RKO (cell line): ENCODE results near the gene CEP19.

Experiments
- DNase-seq: peaks from one replicate; pipeline ENCODE4 v3.0.0-alpha.2; 2016; ENCODE audit warnings: low spot score

Gene CEP19

DNA sequence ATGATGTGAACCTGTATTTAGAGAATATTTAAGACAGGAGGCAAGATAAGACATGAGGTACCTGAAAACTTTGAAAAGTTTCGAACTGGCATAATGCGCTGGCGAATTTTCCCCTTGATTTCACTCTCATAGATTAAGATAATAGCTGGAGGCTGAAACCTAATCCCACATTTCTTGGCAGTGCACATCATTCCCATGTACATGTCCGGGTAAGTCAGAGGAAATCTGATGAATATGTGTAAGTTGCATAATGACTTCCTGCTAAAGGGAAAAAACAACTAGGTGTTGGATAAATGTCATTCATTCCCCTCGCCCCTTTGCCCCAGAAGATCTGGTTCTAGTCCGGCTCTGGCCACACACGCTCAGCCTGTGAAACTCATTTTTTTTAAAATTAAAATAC lies 3.6 kb downstream of the CEP19 start:
- no peak for DNase-seq

DNA sequence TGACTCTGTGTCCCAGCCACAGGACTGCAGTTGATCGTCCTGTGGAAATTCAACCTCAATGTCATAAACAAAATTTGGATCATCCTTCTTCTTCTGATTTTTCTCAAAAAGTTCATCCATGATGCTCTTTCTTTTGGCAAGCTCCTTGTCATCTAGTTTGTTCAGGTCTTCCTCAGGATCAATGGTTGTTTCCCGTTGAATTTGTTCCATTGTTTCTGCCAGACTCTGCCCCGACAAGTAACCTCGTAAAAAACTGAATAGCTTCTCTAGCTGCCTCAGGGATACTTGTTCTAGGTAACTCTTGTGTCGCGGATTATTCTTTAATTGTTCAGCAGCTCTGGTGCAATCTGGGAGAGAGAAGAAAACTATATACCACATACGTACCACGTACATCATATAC lies 4.5 kb downstream of the CEP19 start:
- no peak for DNase-seq

DNA sequence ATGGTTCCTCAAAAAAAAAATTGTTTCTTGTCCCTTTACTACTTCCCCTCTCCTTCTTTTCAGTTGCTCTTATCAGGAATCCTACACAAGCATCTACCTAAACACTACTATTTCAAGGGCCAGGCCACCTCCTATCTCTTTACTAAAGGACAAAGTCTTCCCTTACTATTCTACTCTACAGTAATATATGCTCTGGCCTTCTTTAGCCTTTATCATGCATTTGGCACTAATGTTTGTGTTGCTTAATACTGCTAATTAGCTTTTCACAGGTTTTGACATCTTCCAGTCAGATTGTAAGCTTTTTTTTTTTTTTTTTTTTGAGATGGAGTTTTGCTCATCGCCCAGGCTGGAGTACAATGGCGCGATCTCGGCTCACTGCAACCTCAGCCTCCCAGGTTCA lies 5.3 kb downstream of the CEP19 start:
- DNase-seq: no peak

DNA sequence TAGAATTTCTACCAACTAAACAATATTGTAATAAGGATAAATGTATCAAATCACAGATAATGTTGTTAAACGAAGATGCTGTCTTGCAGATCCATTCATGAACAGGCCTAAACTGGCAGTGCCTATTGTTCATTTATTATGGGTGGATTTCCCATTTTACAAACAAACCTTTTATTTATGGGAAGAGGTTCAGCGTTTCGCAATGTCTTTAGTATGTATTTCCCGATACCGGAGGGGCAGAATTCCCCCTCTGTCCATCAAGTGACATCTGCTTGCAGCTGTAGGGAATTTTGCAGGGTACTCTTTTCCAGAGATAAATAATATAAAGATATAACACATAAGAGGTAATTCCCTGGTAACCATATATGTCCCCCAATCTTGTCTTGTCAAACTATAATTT lies 5.7 kb downstream of the CEP19 start:
- DNase-seq: no peak

DNA sequence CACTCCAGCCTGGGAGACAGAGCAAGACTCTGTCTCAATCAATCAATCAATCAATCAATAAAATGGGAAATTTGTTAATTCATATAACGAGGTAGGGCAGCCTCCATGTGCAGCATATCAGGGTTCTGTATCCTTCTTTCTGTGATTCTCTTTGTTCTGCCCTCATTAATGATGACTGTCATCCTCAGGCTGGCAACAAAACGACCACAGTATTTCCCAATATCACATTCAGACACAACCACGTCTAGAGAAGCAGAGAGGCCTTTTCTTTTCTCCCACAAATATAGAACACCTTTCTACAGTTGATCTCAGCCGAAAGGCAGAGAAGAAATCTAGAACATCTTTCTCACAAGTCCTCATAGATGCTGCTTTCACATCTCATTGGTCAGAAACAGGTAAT lies 11.2 kb downstream of the CEP19 start:
- no peak for DNase-seq

DNA sequence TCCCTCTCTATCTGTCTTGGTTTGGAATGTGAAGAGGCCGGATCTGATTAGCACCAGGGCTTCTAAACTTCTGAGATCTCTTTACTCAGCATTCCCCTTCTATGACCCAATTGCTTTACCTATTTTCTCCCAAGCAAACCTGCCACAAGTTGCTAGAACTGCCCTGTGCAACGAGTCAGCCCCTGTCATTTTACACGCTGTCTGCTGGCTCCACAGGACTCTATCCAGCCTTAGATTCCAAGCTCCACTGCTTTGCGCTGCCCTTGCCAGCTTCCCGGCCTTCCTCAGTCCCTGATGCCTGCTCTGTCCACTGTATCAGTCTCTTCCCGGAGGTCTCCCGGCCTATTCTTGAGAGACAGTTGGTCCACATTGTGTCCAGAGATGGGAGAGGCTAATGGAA lies 12.3 kb downstream of the CEP19 start:
- no peak for DNase-seq

DNA sequence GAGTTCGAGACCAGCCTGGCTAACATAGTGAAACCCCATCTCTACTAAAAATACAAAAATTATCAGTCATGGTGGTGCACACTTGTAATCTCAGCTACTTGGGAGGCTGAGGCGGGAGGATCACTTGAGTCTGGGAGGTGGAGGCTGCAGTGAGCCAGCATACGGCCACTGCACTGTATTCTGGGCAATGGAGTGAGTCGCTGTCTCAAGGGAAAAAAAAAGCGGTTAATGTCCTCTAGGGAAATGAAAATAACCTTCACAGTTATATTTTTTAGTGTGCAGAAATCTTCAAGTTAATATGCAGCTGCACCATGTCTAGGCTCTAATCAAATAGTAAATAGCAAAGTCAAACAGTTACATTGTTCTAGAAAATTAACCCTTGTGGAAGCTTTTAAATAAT lies 14.8 kb downstream of the CEP19 start:
- DNase-seq: no peak

DNA sequence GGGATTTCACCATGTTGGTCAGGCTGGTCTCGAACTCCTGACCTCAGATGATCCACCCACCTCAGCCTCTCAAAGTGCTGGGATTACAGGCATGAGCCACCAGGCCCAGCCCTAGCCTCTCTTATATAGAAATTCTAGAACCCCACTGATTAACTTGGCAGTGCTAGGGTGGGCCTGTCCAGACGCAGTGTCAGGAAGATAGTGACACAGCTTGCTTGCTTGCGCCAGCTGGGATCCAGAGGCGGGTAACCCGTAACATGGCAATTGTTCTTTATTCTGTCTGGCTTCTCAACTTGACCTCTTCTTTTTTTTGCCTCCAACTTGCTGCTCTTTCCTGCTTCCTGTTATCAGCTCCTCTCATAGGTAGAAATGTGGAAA lies 16.2 kb downstream of the CEP19 start:
- no peak for DNase-seq

DNA sequence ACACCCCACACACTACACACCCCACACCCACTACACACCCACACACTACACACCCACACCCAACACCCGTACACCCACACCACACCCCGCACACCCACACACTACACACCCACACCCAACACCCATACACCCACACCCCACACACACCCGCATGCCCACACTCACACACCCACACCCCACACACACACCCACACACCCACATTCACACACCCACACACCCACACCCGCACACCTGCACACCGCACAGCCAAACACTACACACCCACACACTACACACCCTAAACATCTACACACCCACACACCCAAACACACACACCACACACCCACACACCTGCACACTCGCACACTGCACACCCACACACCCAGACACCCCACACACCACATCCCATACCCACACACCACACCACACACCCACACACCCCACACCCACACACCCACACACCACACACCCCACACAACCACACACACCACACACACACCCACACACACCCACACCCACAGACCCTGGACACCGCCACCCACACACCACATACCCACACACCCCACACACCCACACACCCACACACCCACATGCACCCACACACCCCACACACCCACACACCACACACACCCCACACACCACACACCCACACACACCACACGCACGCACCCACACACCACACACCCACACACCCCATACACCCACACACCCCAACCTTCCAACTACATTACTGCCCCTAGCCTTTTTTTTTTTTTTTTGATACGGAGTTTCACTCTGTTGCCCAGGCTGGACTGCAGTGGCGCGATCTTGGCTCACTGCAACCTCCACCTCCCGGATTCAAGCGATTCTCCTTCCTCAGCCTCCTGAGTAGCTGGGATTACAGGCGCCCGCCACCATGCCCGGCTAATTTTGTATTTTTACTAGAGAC lies 16.9 kb downstream of the CEP19 start:
- no peak for DNase-seq

DNA sequence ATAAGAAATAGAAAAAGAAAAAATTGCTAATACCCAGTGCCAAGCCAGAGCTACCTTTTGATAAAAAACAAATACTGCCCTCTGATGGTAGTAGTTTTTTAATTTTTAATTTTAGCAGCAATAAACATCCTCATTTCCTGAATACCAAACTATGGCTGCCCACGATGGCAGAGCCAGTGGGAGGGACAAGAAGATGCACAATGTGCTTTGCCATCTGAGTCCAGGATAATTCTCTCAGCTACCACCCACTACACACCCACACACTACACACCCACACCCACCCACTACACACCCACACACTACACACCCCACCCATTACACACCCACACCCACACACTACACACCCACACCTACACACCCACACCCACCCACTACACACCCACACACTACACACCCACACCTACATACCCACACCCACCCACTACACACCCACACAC lies 17.8 kb downstream of the CEP19 start:
- peak; percentile 29 for DNase-seq

DNA sequence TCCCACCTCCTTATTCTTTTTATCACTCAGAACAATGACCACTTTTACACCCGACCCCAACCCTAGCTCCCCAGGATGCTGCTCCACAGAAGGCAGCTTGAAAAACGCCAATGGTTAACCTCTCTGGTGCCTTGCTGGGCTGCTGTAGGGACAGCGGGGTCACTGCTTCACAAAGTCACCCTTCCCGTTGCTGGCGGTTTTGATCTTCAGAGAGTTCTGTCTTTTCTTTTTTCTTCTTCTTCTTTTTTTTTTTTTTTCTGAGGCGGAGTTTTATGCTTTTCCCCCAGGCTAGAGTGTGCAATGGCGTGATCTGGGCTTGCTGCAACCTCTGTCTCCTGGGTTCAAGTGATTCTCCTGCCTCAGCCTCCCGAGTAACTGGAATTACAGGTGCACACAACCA lies 20.7 kb downstream of the CEP19 start:
- DNase-seq: no peak

DNA sequence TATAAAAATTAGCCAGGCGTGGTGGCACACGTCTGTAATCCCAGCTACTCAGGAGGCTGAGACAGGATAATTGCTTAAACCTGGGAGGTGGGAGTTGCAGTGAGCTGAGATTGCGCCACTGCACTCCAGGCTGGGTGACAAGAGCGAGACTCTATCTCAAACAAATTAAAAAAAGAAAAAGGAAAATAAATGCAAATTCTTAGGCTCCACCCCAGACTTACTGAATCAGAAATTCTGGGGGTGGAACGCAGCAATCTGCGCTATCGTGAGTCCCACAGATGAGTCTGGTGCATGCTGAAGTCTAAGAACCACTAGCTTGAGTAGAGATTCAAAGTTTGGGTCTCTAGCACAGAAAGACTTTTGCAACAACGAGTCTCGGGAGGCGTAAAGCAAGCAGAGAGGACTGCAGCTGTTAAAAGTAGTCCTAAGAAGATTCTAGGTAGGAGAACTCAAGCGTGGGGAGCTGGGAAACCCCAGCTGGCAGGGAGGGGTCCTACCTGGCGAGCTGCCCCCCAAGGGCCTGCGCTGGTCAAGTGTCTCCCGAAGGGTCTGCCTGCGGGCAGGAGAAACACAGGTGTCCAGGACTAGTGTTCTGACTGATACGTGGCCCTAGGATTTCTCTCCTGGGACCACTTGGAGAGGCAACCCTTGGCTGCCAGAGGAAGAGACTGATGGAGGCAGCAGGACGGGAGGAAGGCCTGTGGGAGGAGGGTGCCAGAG lies 21.9 kb downstream of the CEP19 start:
- no peak for DNase-seq

DNA sequence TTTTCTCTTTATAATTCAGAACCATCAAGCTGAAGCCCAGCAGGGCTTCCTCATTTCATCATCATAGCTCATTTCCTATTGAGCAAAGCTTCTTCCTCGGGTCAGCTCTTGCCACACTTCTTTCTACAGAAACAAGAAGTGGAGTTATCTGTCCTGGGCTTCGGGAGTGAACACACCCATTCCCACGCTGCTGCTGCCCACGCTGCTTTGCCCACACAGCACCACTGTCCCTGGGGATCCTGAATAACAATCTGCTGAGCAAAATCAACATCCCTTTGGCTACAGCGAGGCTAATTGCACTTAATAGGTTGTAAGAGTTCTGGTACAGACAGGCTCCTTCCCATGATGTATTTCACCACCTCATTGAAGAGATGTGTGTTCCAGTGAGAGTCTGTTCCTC lies 23.7 kb downstream of the CEP19 start:
- DNase-seq: no peak

DNA sequence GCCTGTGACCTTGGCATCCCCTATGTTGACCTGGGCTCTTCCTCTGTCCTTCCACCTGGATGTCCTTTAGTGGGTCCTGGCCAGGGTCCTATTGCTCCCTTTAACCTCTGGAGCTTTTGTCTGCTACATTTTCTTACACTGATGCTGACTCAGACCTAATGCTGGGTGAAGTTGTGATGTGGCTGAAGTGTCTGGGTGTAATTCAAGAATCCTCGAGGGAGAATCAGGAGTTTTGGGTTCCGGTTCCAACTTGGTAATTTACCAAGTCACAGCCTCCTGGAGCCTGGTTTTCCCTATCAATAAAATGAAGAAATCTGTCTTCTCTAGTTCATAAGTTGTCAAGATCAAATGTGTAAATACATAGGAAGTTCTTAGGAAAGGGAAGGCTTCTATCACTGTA lies 25.6 kb downstream of the CEP19 start:
- no peak for DNase-seq

DNA sequence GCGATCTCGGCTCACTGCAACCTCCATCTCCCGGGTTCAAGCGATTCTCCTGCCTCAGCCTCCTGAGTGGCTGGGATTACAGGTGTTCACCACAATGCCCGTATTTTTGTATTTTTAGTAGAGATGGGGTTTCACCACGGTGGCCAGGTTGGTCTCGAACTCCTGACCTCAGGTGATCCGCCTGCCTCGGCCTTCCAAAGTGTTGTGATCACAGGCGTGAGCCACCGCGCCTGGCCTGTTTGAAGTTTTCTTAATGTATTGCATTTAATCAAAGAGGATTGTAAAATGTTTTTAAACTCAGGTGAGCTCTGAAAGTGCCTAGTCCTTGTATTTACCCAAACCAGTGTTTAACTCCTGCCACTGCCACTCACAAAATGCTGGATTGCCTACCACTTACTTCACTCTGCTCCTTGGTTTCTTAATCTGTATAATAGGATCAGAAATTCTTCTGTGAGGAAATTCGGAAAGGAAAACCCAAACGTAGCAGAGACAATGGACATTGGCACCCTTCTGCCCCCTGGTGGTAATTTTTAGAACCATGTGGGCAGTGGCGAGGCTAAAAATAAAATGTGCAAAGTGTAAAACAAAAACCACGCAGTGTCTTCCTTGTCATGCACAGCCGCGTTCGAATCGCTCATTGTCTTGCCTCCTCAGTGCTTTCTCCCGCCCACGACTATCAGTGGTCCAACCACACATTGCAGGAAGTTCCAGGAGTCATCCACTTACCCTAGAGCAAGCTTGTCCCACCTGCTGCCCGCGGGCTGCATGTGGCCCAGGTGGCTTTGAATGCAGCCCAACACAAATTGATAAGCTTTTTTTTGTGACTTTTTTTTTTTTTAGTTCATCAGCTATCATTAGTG lies 27.3 kb downstream of the CEP19 start:
- peak; percentile 58 for DNase-seq

DNA sequence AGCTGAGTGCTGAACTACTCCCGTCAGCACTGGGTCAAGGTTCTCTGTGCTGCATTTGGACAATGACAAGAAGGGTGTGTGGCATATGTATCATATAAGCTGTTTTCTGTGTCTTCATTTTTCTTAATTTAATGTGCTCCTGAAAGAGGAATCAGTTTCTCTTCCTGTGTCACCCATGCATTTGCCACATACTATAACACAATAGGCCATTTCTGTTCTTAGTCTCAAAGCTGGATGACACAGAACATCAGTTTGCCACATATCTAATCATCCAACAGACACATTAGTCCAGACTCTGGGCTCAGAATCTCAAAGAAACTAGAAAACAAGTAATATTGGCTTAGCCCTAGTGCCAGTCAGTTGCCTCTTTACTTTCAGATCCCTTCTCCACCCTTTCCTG lies 34.1 kb downstream of the CEP19 start:
- no peak for DNase-seq

DNA sequence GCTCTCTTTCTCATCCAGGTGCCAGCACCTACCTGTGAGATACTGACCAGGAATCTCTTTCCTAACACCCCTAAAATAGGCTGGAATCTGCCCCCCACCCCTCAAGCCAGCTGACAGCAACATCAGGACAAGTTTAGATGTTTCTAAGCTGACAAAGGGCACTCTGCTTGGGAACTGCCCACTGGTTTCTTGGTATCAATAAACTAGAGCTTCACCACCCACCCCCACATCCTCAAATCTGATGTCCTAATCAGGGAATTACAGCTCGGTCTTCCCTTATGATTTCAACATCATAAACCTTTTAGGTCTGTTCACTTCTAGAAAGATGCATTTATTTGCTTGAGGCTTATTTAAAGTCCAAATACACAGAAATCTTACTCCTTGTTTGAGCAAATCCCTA lies 34.7 kb downstream of the CEP19 start:
- no peak for DNase-seq

DNA sequence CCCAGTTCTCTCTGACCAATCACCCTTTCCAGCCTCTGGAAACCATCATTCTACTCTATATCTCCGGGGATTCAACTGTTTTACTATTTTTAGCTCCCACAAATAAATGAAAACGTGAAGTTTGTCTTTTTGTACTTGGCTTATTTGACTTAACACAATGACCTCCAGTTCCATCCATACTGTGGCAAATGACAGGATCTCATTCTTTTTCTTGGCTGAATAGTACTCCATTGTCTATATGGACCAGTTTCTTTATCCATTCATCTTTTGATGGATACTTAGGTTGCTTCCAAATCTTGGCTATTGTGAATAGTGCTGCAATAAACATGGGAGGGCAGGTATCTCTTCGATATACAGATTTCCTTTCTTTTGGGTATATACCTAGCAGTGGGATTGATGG lies 38.4 kb downstream of the CEP19 start:
- no peak for DNase-seq

DNA sequence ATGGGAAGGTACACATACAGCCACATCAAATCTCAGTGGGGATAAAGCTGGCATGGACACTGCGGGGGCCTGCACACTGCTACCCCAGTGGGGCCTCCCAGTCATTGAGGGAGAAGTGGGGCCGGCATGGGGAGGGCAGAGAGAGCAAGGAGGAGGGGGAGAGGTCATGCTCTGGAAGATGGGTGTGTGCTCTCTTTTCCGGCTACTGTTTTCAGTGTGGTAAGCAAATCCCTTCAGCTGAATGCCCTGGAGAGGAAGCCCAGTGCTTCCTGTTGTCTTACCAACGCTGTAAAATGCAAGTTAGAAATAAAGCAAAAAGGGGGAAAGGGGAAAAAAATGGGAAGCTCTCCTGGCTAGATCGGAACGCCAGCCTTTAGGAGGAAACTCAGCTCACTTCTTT lies 41.7 kb downstream of the CEP19 start:
- DNase-seq: no peak

DNA sequence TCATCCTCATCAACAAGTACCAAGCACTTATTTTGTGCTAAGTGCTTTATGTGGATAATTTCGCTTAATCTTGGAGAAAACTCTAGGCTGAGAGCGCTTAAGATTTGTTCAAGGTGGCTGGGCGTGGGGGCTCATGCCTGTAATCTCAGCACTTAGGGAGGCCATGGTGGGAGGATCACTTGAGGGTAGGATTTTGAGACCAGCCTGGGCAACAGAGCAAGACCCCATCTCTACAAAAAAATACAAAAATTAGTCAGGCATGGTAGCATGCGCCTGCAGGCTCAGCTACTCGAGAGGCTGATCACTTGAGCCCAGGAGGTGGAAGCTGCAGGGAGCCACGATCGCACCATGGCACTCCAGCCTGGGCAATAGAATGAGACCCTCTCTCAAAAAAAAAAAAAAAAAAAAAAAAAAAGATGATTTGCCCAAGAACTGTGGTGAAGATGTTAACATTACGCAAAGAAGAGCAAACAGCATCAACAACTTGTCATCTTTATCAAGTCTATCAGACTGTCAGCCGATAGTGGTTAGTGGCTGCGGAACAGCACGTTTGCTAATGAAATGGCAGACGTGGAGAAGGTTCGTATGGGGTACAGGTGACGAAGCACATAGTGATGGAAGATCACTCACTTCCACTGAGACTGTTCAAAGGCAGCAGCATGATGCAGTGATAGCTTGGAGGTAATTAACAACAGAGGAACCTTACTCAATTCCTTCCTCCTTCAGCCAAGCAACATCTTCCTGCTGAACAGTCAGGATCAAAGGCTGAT lies 44.8 kb downstream of the CEP19 start:
- no peak for DNase-seq

DNA sequence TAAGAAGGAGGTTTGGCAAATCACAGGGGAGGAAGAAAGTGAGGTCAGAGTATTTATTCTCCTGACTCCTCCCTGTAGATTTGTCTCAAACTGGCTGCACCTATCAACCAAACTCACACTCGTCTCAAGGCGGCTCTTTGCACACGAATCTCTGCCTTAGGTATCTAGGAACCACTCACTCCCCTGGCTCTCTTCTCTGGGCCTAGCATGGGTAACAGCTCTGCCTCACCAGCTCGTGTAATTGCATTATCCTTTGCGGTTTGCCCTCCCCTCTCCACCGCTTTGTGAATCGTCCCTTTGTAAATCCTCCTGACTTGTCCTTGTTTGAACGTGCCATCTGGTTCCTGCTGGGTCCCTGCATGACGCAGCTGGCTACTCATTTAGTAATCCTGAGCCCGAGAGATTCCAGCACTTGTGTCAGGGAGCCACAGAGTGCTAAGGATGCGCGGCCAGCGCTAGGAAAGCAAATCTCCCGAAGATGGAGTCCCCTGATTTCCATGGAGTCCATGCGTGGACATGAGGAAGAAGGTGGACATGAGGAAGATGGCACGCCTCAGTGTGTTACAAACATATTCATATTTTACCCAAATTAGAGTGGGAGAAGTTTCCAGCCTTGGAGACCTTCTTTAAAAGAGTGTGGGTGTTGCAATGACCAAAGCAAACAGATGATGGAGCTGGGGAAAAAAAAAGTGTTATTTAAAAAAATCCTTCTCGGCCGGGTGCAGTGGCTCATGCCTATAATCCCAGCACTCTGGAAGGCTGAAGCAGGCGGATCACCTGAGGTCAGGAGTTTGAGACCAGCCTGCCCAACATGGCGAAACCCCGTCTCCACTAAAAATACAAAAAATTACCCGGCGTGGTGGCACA lies 45.8 kb downstream of the CEP19 start:
- DNase-seq: no peak
